WTC11 (cell line): ENCODE results near the gene SLC46A1.

Experiments used
- ESRRA ChIP-seq: sonication (generic); formaldehyde crosslinking; IDR thresholded peaks from 2 replicates; pipeline ENCODE4 v1.8.1; 2022; ENCODE audit warnings: mild to moderate bottlenecking, missing genetic modification reagents, borderline replicate concordance
- IRF2 ChIP-seq: sonication (generic); formaldehyde crosslinking; IDR thresholded peaks from 2 replicates; pipeline ENCODE4 v1.8.0; 2022; ENCODE audit warnings: low read depth, missing genetic modification reagents, borderline replicate concordance
- PRRX2 ChIP-seq: fragments of 250-450 bp; sonication (Bioruptor Pico); IDR thresholded peaks from 2 replicates; pipeline ENCODE4 v1.8.0; 2021; ENCODE audit warnings: mild to moderate bottlenecking
- TEAD1 ChIP-seq: sonication (generic); formaldehyde crosslinking; IDR thresholded peaks from 2 replicates; pipeline ENCODE4 v1.8.0; 2022; ENCODE audit warnings: mild to moderate bottlenecking, missing genetic modification reagents
- TEAD4 ChIP-seq: sonication (generic); formaldehyde crosslinking; IDR thresholded peaks from 2 replicates; pipeline ENCODE4 v1.8.0; 2022; ENCODE audit warnings: mild to moderate bottlenecking, missing genetic modification reagents
- TF ChIP-seq, protein P1 (sequence below): sonication (generic); formaldehyde crosslinking; IDR thresholded peaks from 2 replicates; pipeline ENCODE4 v1.8.0; 2022; ENCODE audit warnings: mild to moderate bottlenecking, missing genetic modification reagents
- TF ChIP-seq, protein P2 (sequence below): sonication (generic); formaldehyde crosslinking; conservative IDR thresholded peaks from 2 replicates; pipeline ENCODE4 v1.8.1; 2023; ENCODE audit warnings: mild to moderate bottlenecking, low read depth, missing genetic modification reagents, moderate library complexity
- TF ChIP-seq, protein P3 (sequence below): fragments of 250-450 bp; sonication (Bioruptor Pico); IDR thresholded peaks from 2 replicates; pipeline ENCODE4 v2.1.2; 2022; ENCODE audit warnings: mild to moderate bottlenecking, moderate library complexity
- TF ChIP-seq, protein P4 (sequence below): fragments of 200-600 bp; IDR thresholded peaks from 2 replicates; pipeline ENCODE4 v1.8.0; 2022; ENCODE audit warnings: antibody characterized with exemption
- TF ChIP-seq, protein P5 (sequence below): sonication (generic); formaldehyde crosslinking; IDR thresholded peaks from 2 replicates; pipeline ENCODE4 v1.8.0; 2022; ENCODE audit warnings: mild to moderate bottlenecking, missing genetic modification reagents
- TF ChIP-seq, protein P6 (sequence below): sonication (generic); formaldehyde crosslinking; IDR thresholded peaks from 2 replicates; pipeline ENCODE4 v1.8.1; 2022; ENCODE audit warnings: low read depth, mild to moderate bottlenecking, moderate library complexity, missing genetic modification reagents, borderline replicate concordance
- TF ChIP-seq, protein P7 (sequence below): fragments of 250-450 bp; sonication (Bioruptor Pico); conservative IDR thresholded peaks from 2 replicates; pipeline ENCODE4 v1.9.0; 2021; ENCODE audit warnings: mild to moderate bottlenecking

DNA sequence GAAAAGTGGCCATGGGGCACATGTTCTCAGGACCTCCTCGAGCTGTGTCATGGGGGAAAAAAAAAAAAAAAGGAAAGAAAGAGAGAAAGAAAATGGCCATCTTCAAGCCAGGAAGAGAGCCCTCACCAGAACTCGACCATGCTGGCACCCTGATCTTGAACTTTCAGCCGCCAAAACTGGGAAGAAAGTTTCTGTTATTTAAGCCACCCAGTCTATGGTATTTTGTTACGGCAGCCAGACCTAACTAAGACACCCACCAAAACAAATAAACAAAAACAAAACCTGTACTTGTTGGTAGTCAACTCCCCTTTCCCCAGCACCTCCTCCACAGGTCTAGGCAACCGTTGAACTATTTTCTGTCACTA, 41.4 kb upstream of the SLC46A1 start:
- TF ChIP-seq, protein P1, sequence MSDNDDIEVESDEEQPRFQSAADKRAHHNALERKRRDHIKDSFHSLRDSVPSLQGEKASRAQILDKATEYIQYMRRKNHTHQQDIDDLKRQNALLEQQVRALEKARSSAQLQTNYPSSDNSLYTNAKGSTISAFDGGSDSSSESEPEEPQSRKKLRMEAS (CRISPR knock-in tag) = no peak
- TF ChIP-seq, protein P2, sequence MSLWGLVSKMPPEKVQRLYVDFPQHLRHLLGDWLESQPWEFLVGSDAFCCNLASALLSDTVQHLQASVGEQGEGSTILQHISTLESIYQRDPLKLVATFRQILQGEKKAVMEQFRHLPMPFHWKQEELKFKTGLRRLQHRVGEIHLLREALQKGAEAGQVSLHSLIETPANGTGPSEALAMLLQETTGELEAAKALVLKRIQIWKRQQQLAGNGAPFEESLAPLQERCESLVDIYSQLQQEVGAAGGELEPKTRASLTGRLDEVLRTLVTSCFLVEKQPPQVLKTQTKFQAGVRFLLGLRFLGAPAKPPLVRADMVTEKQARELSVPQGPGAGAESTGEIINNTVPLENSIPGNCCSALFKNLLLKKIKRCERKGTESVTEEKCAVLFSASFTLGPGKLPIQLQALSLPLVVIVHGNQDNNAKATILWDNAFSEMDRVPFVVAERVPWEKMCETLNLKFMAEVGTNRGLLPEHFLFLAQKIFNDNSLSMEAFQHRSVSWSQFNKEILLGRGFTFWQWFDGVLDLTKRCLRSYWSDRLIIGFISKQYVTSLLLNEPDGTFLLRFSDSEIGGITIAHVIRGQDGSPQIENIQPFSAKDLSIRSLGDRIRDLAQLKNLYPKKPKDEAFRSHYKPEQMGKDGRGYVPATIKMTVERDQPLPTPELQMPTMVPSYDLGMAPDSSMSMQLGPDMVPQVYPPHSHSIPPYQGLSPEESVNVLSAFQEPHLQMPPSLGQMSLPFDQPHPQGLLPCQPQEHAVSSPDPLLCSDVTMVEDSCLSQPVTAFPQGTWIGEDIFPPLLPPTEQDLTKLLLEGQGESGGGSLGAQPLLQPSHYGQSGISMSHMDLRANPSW (CRISPR knock-in tag) = no peak
- TF ChIP-seq, protein P3, sequence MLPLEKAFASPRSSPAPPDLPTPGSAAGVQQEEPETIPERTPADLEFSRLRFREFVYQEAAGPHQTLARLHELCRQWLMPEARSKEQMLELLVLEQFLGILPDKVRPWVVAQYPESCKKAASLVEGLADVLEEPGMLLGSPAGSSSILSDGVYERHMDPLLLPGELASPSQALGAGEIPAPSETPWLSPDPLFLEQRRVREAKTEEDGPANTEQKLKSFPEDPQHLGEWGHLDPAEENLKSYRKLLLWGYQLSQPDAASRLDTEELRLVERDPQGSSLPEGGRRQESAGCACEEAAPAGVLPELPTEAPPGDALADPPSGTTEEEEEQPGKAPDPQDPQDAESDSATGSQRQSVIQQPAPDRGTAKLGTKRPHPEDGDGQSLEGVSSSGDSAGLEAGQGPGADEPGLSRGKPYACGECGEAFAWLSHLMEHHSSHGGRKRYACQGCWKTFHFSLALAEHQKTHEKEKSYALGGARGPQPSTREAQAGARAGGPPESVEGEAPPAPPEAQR (CRISPR knock-in tag) = no peak
- TF ChIP-seq, protein P4, sequence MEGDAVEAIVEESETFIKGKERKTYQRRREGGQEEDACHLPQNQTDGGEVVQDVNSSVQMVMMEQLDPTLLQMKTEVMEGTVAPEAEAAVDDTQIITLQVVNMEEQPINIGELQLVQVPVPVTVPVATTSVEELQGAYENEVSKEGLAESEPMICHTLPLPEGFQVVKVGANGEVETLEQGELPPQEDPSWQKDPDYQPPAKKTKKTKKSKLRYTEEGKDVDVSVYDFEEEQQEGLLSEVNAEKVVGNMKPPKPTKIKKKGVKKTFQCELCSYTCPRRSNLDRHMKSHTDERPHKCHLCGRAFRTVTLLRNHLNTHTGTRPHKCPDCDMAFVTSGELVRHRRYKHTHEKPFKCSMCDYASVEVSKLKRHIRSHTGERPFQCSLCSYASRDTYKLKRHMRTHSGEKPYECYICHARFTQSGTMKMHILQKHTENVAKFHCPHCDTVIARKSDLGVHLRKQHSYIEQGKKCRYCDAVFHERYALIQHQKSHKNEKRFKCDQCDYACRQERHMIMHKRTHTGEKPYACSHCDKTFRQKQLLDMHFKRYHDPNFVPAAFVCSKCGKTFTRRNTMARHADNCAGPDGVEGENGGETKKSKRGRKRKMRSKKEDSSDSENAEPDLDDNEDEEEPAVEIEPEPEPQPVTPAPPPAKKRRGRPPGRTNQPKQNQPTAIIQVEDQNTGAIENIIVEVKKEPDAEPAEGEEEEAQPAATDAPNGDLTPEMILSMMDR = no peak
- TF ChIP-seq, protein P5, sequence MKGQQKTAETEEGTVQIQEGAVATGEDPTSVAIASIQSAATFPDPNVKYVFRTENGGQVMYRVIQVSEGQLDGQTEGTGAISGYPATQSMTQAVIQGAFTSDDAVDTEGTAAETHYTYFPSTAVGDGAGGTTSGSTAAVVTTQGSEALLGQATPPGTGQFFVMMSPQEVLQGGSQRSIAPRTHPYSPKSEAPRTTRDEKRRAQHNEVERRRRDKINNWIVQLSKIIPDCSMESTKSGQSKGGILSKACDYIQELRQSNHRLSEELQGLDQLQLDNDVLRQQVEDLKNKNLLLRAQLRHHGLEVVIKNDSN (CRISPR knock-in tag) = no peak
- TF ChIP-seq TEAD4 (CRISPR knock-in tag) = no peak
- TF ChIP-seq, protein P6, sequence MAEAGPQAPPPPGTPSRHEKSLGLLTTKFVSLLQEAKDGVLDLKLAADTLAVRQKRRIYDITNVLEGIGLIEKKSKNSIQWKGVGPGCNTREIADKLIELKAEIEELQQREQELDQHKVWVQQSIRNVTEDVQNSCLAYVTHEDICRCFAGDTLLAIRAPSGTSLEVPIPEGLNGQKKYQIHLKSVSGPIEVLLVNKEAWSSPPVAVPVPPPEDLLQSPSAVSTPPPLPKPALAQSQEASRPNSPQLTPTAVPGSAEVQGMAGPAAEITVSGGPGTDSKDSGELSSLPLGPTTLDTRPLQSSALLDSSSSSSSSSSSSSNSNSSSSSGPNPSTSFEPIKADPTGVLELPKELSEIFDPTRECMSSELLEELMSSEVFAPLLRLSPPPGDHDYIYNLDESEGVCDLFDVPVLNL (CRISPR knock-in tag) = no peak
- no peak for TF ChIP-seq PRRX2 (CRISPR knock-in tag)
- no peak for TF ChIP-seq IRF2
- no peak for TF ChIP-seq TEAD1 (CRISPR knock-in tag)
- TF ChIP-seq ESRRA (CRISPR knock-in tag) = no peak
- TF ChIP-seq, protein P7, sequence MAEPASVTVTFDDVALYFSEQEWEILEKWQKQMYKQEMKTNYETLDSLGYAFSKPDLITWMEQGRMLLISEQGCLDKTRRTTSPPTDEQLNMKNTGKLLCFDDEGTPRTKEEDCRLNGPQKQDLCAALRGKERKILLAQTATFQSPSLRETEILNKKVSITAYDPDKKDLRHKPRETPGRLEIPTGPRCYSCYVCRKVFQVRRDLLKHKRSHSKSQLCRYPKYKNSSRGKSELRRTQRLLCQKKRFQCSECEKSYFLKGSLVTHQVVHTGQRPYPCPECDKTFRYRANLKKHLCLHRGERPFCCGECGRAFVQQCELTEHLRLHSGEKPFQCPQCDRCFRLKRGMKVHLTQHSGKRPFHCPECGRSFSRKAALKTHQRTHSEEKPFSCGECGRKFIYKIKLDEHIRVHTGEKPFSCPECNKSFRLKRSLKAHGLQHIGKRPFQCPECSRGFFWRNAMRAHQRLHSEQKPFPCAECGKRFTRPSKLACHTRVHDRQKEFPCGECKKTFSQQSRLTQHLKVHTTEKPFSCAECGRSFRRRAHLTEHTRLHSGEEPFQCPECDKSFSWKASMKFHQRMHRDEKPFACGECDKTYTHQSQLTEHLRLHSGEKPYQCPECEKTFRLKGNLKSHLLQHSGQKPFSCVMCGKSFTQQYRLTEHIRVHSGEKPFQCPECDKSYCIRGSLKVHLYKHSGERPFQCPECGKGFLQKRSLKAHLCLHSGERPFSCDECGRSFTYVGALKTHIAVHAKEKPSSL (CRISPR knock-in tag) = no peak
